Measurements from ENCODE around the gene APBA2. TPM values are rescaled to one million over a fixed set of nuclear protein-coding genes. Genes with fewer than 3 reads are reported as not detected.

Gene APBA2
- total RNA-seq, 4 donors from 2014 or later, result 3.3 to 5.4 (median 4.5) TPM

- no peak for DNase-seq (ENCODE audit: low spot score in 2 of 2)
- TF ChIP-seq EP300 (IDR thresholded peaks at IDR 0.05), result no peak
- no peak for TF ChIP-seq CTCF (IDR thresholded peaks at IDR 0.05)
- TF ChIP-seq POLR2A (IDR thresholded peaks at IDR 0.05), result no peak
- no peaks in the 10 kb centered on the region for H3K27me3 ChIP-seq
- no peak overlapping the region for H3K27ac ChIP-seq
- H3K9me3 ChIP-seq, result peaks cover 0 to 6% (median 0%) of the 10 kb centered on the region in 4 donors
- H3K4me3 ChIP-seq, result no peak overlapping the region
- 92 to 93% methylated on average over 16 to 20 of the region's 20 CpGs for WGBS, 2 donors
- H3K36me3 ChIP-seq, result no peaks in the 10 kb centered on the region
- peaks cover 0 to 8% (median 0%) of the 10 kb centered on the region in 4 donors for H3K4me1 ChIP-seq
Observed at GRCh38 chr15:28983432-28984311, 97.9 kb downstream of the APBA2 start.

DNA sequence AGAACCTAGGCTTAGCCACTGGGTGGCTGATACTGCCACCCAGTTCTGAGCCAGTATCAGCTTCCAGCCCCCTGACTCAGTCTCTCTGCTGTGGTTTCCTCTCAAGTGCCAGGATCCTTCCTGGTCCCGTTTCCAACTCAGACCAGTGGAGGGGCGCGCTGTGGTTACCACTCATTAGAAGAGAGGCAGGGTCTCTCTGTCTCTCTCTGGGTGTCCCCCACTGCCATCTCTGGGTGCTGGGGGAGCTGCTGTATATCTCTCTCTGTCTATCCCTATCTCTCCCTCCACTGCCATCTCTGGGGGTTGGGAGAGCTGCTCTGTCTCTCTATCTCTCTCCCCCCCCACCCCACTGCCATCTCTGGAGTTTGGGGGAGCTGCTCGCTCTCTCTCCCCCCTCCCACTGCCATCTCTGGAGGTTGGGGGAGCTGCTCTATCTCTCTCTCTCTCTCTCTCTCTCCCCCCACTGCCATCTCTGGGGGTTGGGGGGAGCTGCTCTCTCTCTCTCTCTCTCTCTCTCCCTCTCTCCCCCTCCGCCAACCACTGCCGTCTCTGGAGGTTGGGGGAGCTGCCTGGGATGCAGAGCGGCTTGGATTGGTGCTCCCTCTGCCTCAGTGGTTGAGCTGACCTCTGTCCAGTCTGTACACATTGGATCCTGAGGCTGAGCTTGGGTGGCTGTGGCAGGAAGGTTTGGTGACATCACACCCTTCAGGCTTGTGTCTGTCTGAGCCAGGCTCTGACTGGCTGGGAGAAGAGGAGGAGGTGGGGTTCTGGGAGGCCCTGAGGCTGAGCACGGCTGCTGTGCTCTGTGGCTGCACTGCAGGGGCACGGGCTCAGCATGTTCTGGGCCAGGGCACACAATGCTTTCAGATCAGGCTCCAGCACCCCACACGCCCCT is 98.9 kb downstream of the APBA2 start:
- Histone ChIP-seq H3K9me3 (peaks cover 0 to 6% (median 0%) of the 10 kb centered on the region in 4 donors), H3K4me1 (peaks cover 0 to 8% (median 0%) of the 10 kb centered on the region in 4 donors), H3K36me3 (no peaks in the 10 kb centered on the region), H3K27ac (no peak overlapping the region), H3K4me3 (no peak overlapping the region), H3K27me3 (no peaks in the 10 kb centered on the region)
- TF ChIP-seq EP300 (IDR thresholded peaks at IDR 0.05), result no peak
- peak in 1 of 2 donors; percentile 9 for DNase-seq (ENCODE audit: low spot score in 2 of 2)
- 50 to 60% methylated on average over 10 of the region's 10 CpGs for WGBS, 2 donors

GRCh38 chr15:28985316-28985645 is 99.5 kb downstream of the APBA2 start:
- Histone ChIP-seq H3K4me1 (peaks cover 0 to 8% (median 0%) of the 10 kb centered on the region in 4 donors), H3K27ac (no peak overlapping the region), H3K27me3 (no peaks in the 10 kb centered on the region), H3K4me3 (no peak overlapping the region), H3K9me3 (peaks cover 0 to 6% (median 0%) of the 10 kb centered on the region in 4 donors), H3K36me3 (no peaks in the 10 kb centered on the region)
- TF ChIP-seq EP300 (IDR thresholded peaks at IDR 0.05) (no peak), POLR2A (IDR thresholded peaks at IDR 0.05) (no peak), CTCF (IDR thresholded peaks at IDR 0.05) (no peak)
- 23 to 30% methylated on average over 6 of the region's 6 CpGs for WGBS, 2 donors
- no peak for DNase-seq (ENCODE audit: low spot score in 2 of 2)

GRCh38 chr15:28985691-28986090 is 99.9 kb downstream of the APBA2 start:
- DNase-seq (ENCODE audit: low spot score in 2 of 2), result no peak
- WGBS, 2 donors, result 70 to 83% methylated on average over 8 of the region's 8 CpGs
- Histone ChIP-seq H3K36me3 (no peaks in the 10 kb centered on the region), H3K27me3 (no peaks in the 10 kb centered on the region), H3K9me3 (peaks cover 0 to 6% (median 0%) of the 10 kb centered on the region in 4 donors), H3K4me3 (no peak overlapping the region), H3K27ac (no peak overlapping the region), H3K4me1 (peaks cover 0 to 8% (median 0%) of the 10 kb centered on the region in 4 donors)
- no peak for TF ChIP-seq POLR2A (IDR thresholded peaks at IDR 0.05)
- TF ChIP-seq CTCF (IDR thresholded peaks at IDR 0.05), result no peak
- no peak for TF ChIP-seq EP300 (IDR thresholded peaks at IDR 0.05)

DNA sequence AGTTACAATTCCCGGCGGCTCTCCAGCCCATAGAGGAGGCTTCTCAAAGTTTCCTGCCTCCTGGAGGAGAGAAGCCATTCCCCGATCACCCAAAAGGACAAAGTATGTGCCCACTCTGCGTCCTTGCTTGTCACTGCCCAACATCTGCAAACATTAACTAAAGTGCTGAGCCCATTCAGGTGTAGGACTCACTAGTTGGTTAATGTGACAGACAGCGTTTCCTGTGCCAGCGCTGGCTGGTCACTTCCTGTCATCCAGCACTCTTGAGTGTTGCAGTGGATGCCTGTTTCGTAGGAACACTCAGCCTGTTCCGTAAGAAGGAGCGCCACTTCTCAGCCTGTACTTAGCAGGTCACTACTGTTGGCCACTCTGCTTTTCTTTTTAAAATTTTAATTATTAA is 100.3 kb downstream of the APBA2 start:
- H3K4me1 ChIP-seq, result peaks cover 0 to 8% (median 0%) of the 10 kb centered on the region in 4 donors
- no peak overlapping the region for H3K27ac ChIP-seq
- DNase-seq (ENCODE audit: low spot score in 2 of 2), result no peak
- no peaks in the 10 kb centered on the region for H3K27me3 ChIP-seq
- 82 to 84% methylated on average over 9 of the region's 9 CpGs for WGBS, 2 donors
- H3K4me3 ChIP-seq, result no peak overlapping the region
- H3K36me3 ChIP-seq, result no peaks in the 10 kb centered on the region
- H3K9me3 ChIP-seq, result peaks cover 0 to 6% (median 0%) of the 10 kb centered on the region in 4 donors
- TF ChIP-seq POLR2A (IDR thresholded peaks at IDR 0.05) (no peak), EP300 (IDR thresholded peaks at IDR 0.05) (no peak), CTCF (IDR thresholded peaks at IDR 0.05) (no peak)

Data from tibial nerve (tissue), 4 donors.